HUES64 (cell line): ENCODE measurements around the gene ATXN3L.

ENCODE experiments used
- H3K27ac ChIP-seq: 2 replicates; pipeline ENCODE4 v1.7.0; 2013; ENCODE audit warnings: low read depth, low read length, inconsistent platforms
- H3K27me3 ChIP-seq: 2 replicates; pipeline ENCODE4 v1.6.1; 2013; ENCODE audit warnings: mild to moderate bottlenecking, low read length; ENCODE audit not compliant: insufficient read depth
- H3K36me3 ChIP-seq: 2 replicates; pipeline ENCODE4 v1.6.1; 2013; ENCODE audit warnings: mild to moderate bottlenecking, low read length; ENCODE audit not compliant: insufficient read depth
- H3K4me1 ChIP-seq: 2 replicates; pipeline ENCODE4 v1.6.1; 2013; ENCODE audit warnings: mild to moderate bottlenecking, low read length, moderate library complexity; ENCODE audit not compliant: insufficient read depth
- H3K4me3 ChIP-seq: 2 replicates; pipeline ENCODE4 v1.5.1; 2013; ENCODE audit warnings: mild to moderate bottlenecking, low read length, moderate library complexity
- H3K9ac ChIP-seq: 2 replicates; pipeline ENCODE4 v1.6.1; 2013; ENCODE audit warnings: mild to moderate bottlenecking, low read depth, low read length
- H3K9me3 ChIP-seq: 2 replicates; pipeline ENCODE4 v1.6.1; 2013; ENCODE audit warnings: low read depth, low read length; ENCODE audit not compliant: insufficient read depth
- WGBS: fragments of 150-250, 120-280 bp; methylation state at CpG from one replicate; pipeline ENCODE4 v1.1.7; 2013; ENCODE audit warnings: missing lambda C conversion rate; 5-methylcytosine and 5-hydroxymethylcytosine counted together

Gene ATXN3L

GRCh38 chrX:13283950-13284546, 35.8 kb downstream of the ATXN3L start:
- Histone ChIP-seq H3K4me1 (0 out of 2 replicates have a peak, but pooled peaks cover 4% of the 10 kb centered on the region), H3K27ac (peak overlapping the region; percentile 98), H3K4me3 (no peak overlapping the region), H3K9ac (peak overlapping the region; percentile 52; the same call in 1 of the 2 replicates), H3K9me3 (peaks cover 31% of the 10 kb centered on the region), H3K27me3 (no peaks in the 10 kb centered on the region), H3K36me3 (no peaks in the 10 kb centered on the region)
- 6% methylated on average over 1 of the region's 1 CpG for WGBS

GRCh38 chrX:13283512-13283911, 36.3 kb downstream of the ATXN3L start:
- no peak overlapping the region for H3K4me3 ChIP-seq
- no peaks in the 10 kb centered on the region for H3K36me3 ChIP-seq
- H3K27ac ChIP-seq, result peak overlapping the region; percentile 98
- H3K4me1 ChIP-seq, result 0 out of 2 replicates have a peak, but pooled peaks cover 4% of the 10 kb centered on the region
- no peaks in the 10 kb centered on the region for H3K27me3 ChIP-seq
- H3K9me3 ChIP-seq, result peaks cover 31% of the 10 kb centered on the region
- H3K9ac ChIP-seq, result peak overlapping the region; percentile 52; the same call in 1 of the 2 replicates
- WGBS, result 44% methylated on average over 2 of the region's 2 CpGs

GRCh38 chrX:13281289-13281688, 38.6 kb downstream of the ATXN3L start:
- 95% methylated on average over 6 of the region's 6 CpGs for WGBS
- no peaks in the 10 kb centered on the region for H3K36me3 ChIP-seq

GRCh38 chrX:13279279-13280018, 40.4 kb downstream of the ATXN3L start:
- peaks cover 14% of the 10 kb centered on the region; the same call in 1 of the 2 replicates for H3K9me3 ChIP-seq
- H3K36me3 ChIP-seq, result no peaks in the 10 kb centered on the region
- H3K9ac ChIP-seq, result no peak overlapping the region
- H3K27me3 ChIP-seq, result no peaks in the 10 kb centered on the region
- no peak overlapping the region for H3K27ac ChIP-seq
- no peak overlapping the region for H3K4me3 ChIP-seq
- WGBS, result 87% methylated on average over 7 of the region's 9 CpGs
- 0 out of 2 replicates have a peak, but pooled peaks cover 4% of the 10 kb centered on the region for H3K4me1 ChIP-seq

More at GRCh38 chrX:13281289-13281688, 38.6 kb downstream of the ATXN3L start:
- Histone ChIP-seq H3K9me3 (peaks cover 31% of the 10 kb centered on the region), H3K9ac (no peak overlapping the region), H3K27ac (no peak overlapping the region), H3K4me1 (0 out of 2 replicates have a peak, but pooled peaks cover 4% of the 10 kb centered on the region), H3K27me3 (no peaks in the 10 kb centered on the region), H3K4me3 (no peak overlapping the region)

- no peaks in the 10 kb centered on the region for H3K27me3 ChIP-seq
- 94% methylated on average over 3 of the region's 3 CpGs for WGBS
- no peak overlapping the region for H3K27ac ChIP-seq
- 0 out of 2 replicates have a peak, but pooled peaks cover 4% of the 10 kb centered on the region for H3K9me3 ChIP-seq
- no peaks in the 10 kb centered on the region for H3K36me3 ChIP-seq
- H3K4me3 ChIP-seq, result no peak overlapping the region
- H3K4me1 ChIP-seq, result no peaks in the 10 kb centered on the region
- no peak overlapping the region for H3K9ac ChIP-seq
Observed at GRCh38 chrX:13277539-13277938, 42.3 kb downstream of the ATXN3L start.

- Histone ChIP-seq H3K36me3 (no peaks in the 10 kb centered on the region), H3K4me1 (no peaks in the 10 kb centered on the region), H3K27ac (no peak overlapping the region), H3K4me3 (no peak overlapping the region), H3K9ac (no peak overlapping the region), H3K27me3 (no peaks in the 10 kb centered on the region), H3K9me3 (0 out of 2 replicates have a peak, but pooled peaks cover 4% of the 10 kb centered on the region)
- WGBS, result no CpG with 5 or more reads among the region's 1 CpG
Observed at GRCh38 chrX:13276991-13277390, 42.9 kb downstream of the ATXN3L start.

- no peak overlapping the region for H3K4me3 ChIP-seq
- H3K27ac ChIP-seq, result no peak overlapping the region
- H3K27me3 ChIP-seq, result no peaks in the 10 kb centered on the region
- no peaks in the 10 kb centered on the region for H3K36me3 ChIP-seq
- H3K4me1 ChIP-seq, result no peaks in the 10 kb centered on the region
- H3K9ac ChIP-seq, result no peak overlapping the region
- H3K9me3 ChIP-seq, result no peaks in the 10 kb centered on the region
- WGBS, result 100% methylated on average over 1 of the region's 1 CpG
Observed at GRCh38 chrX:13275031-13275430, 44.8 kb downstream of the ATXN3L start.

- H3K27me3 ChIP-seq, result no peaks in the 10 kb centered on the region
- H3K27ac ChIP-seq, result no peak overlapping the region
- H3K4me1 ChIP-seq, result no peaks in the 10 kb centered on the region
- no peak overlapping the region for H3K9ac ChIP-seq
- H3K9me3 ChIP-seq, result no peaks in the 10 kb centered on the region
- no peaks in the 10 kb centered on the region for H3K36me3 ChIP-seq
- no peak overlapping the region for H3K4me3 ChIP-seq
- WGBS, result 95% methylated on average over 3 of the region's 3 CpGs
Observed at GRCh38 chrX:13272426-13272825, 47.4 kb downstream of the ATXN3L start.

- no peaks in the 10 kb centered on the region for H3K27me3 ChIP-seq
- no peak overlapping the region for H3K9ac ChIP-seq
- H3K4me1 ChIP-seq, result no peaks in the 10 kb centered on the region
- H3K4me3 ChIP-seq, result no peak overlapping the region
- no peaks in the 10 kb centered on the region for H3K36me3 ChIP-seq
- H3K9me3 ChIP-seq, result no peaks in the 10 kb centered on the region
- H3K27ac ChIP-seq, result no peak overlapping the region
- 92% methylated on average over 3 of the region's 3 CpGs for WGBS
Observed at GRCh38 chrX:13271511-13271910, 48.3 kb downstream of the ATXN3L start.

- H3K9ac ChIP-seq, result no peak overlapping the region
- no peaks in the 10 kb centered on the region for H3K4me1 ChIP-seq
- H3K36me3 ChIP-seq, result no peaks in the 10 kb centered on the region
- no peaks in the 10 kb centered on the region for H3K27me3 ChIP-seq
- 83% methylated on average over 1 of the region's 1 CpG for WGBS
- H3K9me3 ChIP-seq, result no peaks in the 10 kb centered on the region
- H3K4me3 ChIP-seq, result no peak overlapping the region
- H3K27ac ChIP-seq, result no peak overlapping the region
Observed at GRCh38 chrX:13270360-13270759, 49.5 kb downstream of the ATXN3L start.

GRCh38 chrX:13268874-13269273, 51.0 kb downstream of the ATXN3L start:
- no peaks in the 10 kb centered on the region for H3K36me3 ChIP-seq
- no peaks in the 10 kb centered on the region for H3K9me3 ChIP-seq
- H3K9ac ChIP-seq, result no peak overlapping the region
- no peaks in the 10 kb centered on the region for H3K27me3 ChIP-seq
- WGBS, result no CpG with 5 or more reads among the region's 1 CpG
- no peak overlapping the region for H3K27ac ChIP-seq
- H3K4me3 ChIP-seq, result no peak overlapping the region
- 0 out of 2 replicates have a peak, but pooled peaks cover 5% of the 10 kb centered on the region for H3K4me1 ChIP-seq
